ENCODE measurements around the gene PDE3B. TPM values are rescaled to one million over a fixed set of nuclear protein-coding genes. Genes with fewer than 3 reads are reported as not detected.

Gene PDE3B
- total and polyA plus RNA-seq, 9 of the 15 experiments (the other 6 are each of a cell fraction or from before 2014, with no cell fraction given), result 2.3 to 22.5 (median 12.2) TPM

DNA sequence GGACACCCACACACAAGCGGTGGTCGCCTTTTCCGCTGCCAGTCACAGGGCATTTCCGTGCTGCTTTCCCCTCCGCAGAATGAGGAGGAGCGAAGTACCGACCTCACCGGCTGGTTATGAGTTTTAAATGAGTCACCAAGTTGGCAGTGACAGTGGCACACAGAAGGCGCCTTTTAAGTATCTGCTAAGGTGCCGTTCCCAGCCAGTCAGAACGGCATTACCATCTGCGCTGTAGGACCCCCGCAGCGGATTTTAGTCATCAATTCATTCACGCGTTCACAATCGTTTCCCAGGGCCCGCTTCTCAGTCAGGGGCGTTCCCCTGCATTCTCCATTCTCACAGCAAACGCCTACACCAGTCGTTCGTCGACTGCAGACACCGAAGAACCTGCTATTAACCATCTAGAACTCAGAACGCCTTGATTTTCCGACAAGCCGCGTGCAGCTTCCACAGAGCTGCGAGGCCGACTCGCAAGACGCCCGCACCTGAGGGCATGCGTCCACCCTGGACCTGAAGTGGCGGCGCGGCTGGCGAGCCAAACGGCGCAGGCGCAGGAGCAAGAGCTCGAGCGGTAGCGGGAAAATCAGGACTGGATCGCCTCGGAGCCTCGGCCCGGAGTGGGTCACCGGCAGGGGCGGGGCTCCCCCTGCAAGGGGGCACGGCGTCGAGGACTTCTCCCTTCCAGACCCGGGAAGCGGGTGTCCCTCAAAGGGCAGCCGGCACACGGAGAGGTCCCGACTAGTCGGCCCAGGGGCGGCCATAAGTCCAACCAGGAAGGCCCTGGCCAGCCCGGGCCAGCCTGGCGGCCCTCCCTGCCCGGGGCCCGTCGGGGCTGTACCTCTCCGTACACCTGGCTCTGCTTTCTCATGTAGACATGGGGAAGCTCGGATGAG, 247.8 kb downstream of the PDE3B start (continued):
- TF ChIP-seq, protein P1, sequence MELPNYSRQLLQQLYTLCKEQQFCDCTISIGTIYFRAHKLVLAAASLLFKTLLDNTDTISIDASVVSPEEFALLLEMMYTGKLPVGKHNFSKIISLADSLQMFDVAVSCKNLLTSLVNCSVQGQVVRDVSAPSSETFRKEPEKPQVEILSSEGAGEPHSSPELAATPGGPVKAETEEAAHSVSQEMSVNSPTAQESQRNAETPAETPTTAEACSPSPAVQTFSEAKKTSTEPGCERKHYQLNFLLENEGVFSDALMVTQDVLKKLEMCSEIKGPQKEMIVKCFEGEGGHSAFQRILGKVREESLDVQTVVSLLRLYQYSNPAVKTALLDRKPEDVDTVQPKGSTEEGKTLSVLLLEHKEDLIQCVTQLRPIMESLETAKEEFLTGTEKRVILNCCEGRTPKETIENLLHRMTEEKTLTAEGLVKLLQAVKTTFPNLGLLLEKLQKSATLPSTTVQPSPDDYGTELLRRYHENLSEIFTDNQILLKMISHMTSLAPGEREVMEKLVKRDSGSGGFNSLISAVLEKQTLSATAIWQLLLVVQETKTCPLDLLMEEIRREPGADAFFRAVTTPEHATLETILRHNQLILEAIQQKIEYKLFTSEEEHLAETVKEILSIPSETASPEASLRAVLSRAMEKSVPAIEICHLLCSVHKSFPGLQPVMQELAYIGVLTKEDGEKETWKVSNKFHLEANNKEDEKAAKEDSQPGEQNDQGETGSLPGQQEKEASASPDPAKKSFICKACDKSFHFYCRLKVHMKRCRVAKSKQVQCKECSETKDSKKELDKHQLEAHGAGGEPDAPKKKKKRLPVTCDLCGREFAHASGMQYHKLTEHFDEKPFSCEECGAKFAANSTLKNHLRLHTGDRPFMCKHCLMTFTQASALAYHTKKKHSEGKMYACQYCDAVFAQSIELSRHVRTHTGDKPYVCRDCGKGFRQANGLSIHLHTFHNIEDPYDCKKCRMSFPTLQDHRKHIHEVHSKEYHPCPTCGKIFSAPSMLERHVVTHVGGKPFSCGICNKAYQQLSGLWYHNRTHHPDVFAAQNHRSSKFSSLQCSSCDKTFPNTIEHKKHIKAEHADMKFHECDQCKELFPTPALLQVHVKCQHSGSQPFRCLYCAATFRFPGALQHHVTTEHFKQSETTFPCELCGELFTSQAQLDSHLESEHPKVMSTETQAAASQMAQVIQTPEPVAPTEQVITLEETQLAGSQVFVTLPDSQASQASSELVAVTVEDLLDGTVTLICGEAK (IDR thresholded peaks at IDR 0.05), result no peak
- TF ChIP-seq, protein P1 (CRISPR knock-in tag; IDR thresholded peaks at IDR 0.05), result peak; percentile 58; the same call in 1 of the 2 replicates
- TF ChIP-seq CHD4 (IDR thresholded peaks at IDR 0.05; ENCODE audit: insufficient read depth, insufficient replicate concordance, low read depth, low read length, poor library complexity, severe bottlenecking) (no peak), FOXA3 (CRISPR knock-in tag; conservative IDR thresholded peaks at IDR 0.05 in 1 of 2, IDR thresholded peaks at IDR 0.05 in 1 of 2) (peak in 1 of 2 experiments; percentile 81; a peak in 2 of 4 replicates), NBN (IDR thresholded peaks at IDR 0.05; ENCODE audit: low read depth) (0 out of 2 replicates have a peak, but pooled peaks have one; percentile 61), GABPB1 (CRISPR knock-in tag; IDR thresholded peaks at IDR 0.05) (peak; percentile 74), DPF2 (IDR thresholded peaks at IDR 0.05) (peak; percentile 17; the same call in 1 of the 2 replicates), ZBTB49 (CRISPR knock-in tag; IDR thresholded peaks at IDR 0.05; ENCODE audit: borderline replicate concordance) (0 out of 2 replicates have a peak, but pooled peaks have one; percentile 73)
- TF ChIP-seq, protein P2, sequence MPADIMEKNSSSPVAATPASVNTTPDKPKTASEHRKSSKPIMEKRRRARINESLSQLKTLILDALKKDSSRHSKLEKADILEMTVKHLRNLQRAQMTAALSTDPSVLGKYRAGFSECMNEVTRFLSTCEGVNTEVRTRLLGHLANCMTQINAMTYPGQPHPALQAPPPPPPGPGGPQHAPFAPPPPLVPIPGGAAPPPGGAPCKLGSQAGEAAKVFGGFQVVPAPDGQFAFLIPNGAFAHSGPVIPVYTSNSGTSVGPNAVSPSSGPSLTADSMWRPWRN (IDR thresholded peaks at IDR 0.05; ENCODE audit: low read depth), result no peak
- TF ChIP-seq, protein P3, sequence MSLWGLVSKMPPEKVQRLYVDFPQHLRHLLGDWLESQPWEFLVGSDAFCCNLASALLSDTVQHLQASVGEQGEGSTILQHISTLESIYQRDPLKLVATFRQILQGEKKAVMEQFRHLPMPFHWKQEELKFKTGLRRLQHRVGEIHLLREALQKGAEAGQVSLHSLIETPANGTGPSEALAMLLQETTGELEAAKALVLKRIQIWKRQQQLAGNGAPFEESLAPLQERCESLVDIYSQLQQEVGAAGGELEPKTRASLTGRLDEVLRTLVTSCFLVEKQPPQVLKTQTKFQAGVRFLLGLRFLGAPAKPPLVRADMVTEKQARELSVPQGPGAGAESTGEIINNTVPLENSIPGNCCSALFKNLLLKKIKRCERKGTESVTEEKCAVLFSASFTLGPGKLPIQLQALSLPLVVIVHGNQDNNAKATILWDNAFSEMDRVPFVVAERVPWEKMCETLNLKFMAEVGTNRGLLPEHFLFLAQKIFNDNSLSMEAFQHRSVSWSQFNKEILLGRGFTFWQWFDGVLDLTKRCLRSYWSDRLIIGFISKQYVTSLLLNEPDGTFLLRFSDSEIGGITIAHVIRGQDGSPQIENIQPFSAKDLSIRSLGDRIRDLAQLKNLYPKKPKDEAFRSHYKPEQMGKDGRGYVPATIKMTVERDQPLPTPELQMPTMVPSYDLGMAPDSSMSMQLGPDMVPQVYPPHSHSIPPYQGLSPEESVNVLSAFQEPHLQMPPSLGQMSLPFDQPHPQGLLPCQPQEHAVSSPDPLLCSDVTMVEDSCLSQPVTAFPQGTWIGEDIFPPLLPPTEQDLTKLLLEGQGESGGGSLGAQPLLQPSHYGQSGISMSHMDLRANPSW (CRISPR knock-in tag; IDR thresholded peaks at IDR 0.05), result 0 out of 2 replicates have a peak, but pooled peaks have one; percentile 65

Data from K562 (cell line).